Measurements from ENCODE around the gene OCA2.

Gene OCA2

GRCh38 chr15:27835233-27835939 is 263.7 kb downstream of the OCA2 start:
- no peak for DNase-seq

- no peak for DNase-seq
Observed at GRCh38 chr15:27834684-27835083, 264.4 kb downstream of the OCA2 start.

- no peak for DNase-seq
Observed at GRCh38 chr15:27833974-27834373, 265.1 kb downstream of the OCA2 start.

- DNase-seq: no peak
Observed at GRCh38 chr15:27833178-27833577, 265.9 kb downstream of the OCA2 start.

GRCh38 chr15:27832237-27832596 is 266.9 kb downstream of the OCA2 start:
- DNase-seq: no peak

- no peak for DNase-seq
Observed at GRCh38 chr15:27831384-27832236, 267.5 kb downstream of the OCA2 start.

GRCh38 chr15:27828746-27829145 is 270.4 kb downstream of the OCA2 start:
- DNase-seq: no peak

- DNase-seq: no peak
Observed at GRCh38 chr15:27826902-27827714, 272.0 kb downstream of the OCA2 start.

- no peak for DNase-seq
Observed at GRCh38 chr15:27826411-27826810, 272.7 kb downstream of the OCA2 start.

GRCh38 chr15:27824841-27825422 is 274.2 kb downstream of the OCA2 start:
- DNase-seq: no peak

GRCh38 chr15:27821273-27821672 is 277.8 kb downstream of the OCA2 start:
- no peak for DNase-seq

GRCh38 chr15:27820722-27821121 is 278.4 kb downstream of the OCA2 start:
- DNase-seq: no peak

GRCh38 chr15:27820232-27820631 is 278.9 kb downstream of the OCA2 start:
- no peak for DNase-seq

GRCh38 chr15:27817258-27817657 is 281.9 kb downstream of the OCA2 start:
- no peak for DNase-seq

- DNase-seq: no peak
Observed at GRCh38 chr15:27816790-27817189, 282.3 kb downstream of the OCA2 start.

- DNase-seq: no peak
Observed at GRCh38 chr15:27815035-27815434, 284.1 kb downstream of the OCA2 start.

GRCh38 chr15:27813139-27813538 is 286.0 kb downstream of the OCA2 start:
- DNase-seq: no peak

- no peak for DNase-seq
Observed at GRCh38 chr15:27808182-27808581, 290.9 kb downstream of the OCA2 start.

GRCh38 chr15:27807335-27807734 is 291.8 kb downstream of the OCA2 start:
- no peak for DNase-seq

- DNase-seq: no peak
Observed at GRCh38 chr15:27806396-27806795, 292.7 kb downstream of the OCA2 start.

- DNase-seq: no peak
Observed at GRCh38 chr15:27805261-27806220, 293.6 kb downstream of the OCA2 start.
